GM12865 (cell line): ENCODE results near the gene NFKB2.

ENCODE experiments used
- DNase-seq: peaks from one replicate; pipeline ENCODE4 v3.0.0; 2010; ENCODE audit warnings: low read depth
- H3K4me3 ChIP-seq: 2 replicates; pipeline ENCODE4 v1.5.1; 2011; ENCODE audit warnings: mild to moderate bottlenecking, low read depth, low read length, control low read depth
- CTCF ChIP-seq: IDR thresholded peaks from 2 replicates; pipeline ENCODE4 v1.5.1; 2011; ENCODE audit warnings: low read length, control low read depth, low read depth, inconsistent platforms; ENCODE audit not compliant: insufficient read depth; ENCODE audit errors: missing control alignments

NFKB2 gene

GRCh38 chr10:102382871-102383270 lies 12.6 kb upstream of the NFKB2 start:
- H3K4me3 ChIP-seq, result no peak overlapping the region
- DNase-seq, result no peak
- no peak for TF ChIP-seq CTCF

GRCh38 chr10:102384053-102384452 lies 11.5 kb upstream of the NFKB2 start:
- peak; percentile 6 for TF ChIP-seq CTCF
- no peak for DNase-seq
- no peak overlapping the region for H3K4me3 ChIP-seq

- H3K4me3 ChIP-seq, result no peak overlapping the region
- TF ChIP-seq CTCF, result no peak
- no peak for DNase-seq
These were observed 10.7 kb upstream of the NFKB2 start for GRCh38 chr10:102384606-102385429.

GRCh38 chr10:102389894-102390293 lies 5.6 kb upstream of the NFKB2 start:
- no peak for TF ChIP-seq CTCF
- DNase-seq, result no peak
- no peak overlapping the region for H3K4me3 ChIP-seq

DNA sequence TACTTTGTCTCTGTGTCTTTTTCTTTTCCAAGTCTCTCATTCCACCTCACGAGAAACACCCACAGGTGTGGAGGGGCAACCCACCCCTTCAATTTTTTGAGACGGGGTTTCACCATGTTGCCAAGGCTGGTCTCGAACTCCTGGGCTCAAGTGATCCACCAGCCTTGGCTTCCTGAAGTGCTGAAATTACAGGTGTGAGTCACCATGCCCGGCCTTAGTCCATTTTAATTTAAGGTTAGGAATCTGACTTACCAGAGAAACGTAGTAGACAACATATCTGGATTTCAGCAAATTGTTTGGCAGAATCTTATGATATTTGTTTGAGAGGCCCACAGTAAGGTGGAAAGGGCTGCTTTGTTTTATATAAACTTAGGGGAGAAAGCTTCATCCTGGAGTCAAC lies 3.2 kb upstream of the NFKB2 start:
- TF ChIP-seq CTCF, result no peak
- DNase-seq, result no peak
- H3K4me3 ChIP-seq, result no peak overlapping the region

GRCh38 chr10:102393411-102394078 lies 2.0 kb upstream of the NFKB2 start:
- no peak for TF ChIP-seq CTCF
- H3K4me3 ChIP-seq, result peak overlapping the region; percentile 97
- no peak for DNase-seq
